CD4-positive, alpha-beta T cell treated with Interleukin-6 at 100 ng/mL for 8 hours (primary cell): Measurements from ENCODE around the gene NYAP2.

Source experiments
- DNase-seq: peaks from one replicate; pipeline ENCODE4 v3.0.0-alpha.2; 2020; ENCODE audit warnings: mixed read lengths, low spot score

The NYAP2 gene

DNA sequence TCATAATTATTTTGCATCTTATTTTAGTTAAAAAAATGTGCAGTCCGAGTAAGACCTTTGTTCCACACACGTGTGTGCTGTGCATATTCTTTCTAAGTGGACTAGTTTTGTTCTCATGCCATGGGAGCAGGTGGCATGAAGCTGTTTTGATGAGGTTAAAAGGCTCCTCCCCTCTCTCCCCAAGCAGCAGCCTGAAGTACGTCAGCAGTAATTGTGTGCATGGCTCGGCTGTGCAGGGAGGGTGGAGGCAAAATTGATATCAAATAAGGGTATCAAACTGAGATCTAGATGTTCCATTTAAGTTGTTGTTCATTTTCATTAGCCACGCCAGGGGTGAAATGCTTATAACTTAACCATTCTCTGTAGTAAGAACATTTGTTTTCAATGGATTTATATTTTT, at the start of gene NYAP2:
TSS of gene NYAP2 (plus strand) at position 207 of the 400 bp plus-strand sequence. CDS start 9,171 bp downstream, outside the sequence.
- no peak for DNase-seq

DNA sequence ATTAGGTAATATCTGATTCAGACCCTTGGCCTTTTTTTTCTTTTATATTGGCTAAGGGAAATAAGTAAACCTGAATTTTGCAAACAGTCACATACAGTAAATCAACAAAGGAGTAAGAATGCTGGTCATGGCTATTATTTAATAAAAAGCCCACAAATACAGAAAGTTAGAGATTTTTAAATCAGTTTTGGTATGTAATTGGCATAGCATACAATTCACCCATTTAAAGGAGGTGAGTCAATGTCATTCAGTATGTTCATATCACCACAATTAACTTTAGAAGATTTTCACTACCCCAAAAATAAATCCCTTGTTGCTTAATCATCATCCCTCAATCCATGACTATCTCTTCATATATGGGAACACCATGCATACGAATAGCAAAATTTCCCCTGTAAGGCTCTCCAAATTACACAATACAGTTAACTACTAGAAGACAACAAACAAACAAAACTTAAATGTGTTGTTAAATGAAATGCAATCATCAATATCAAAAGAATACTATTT, 45.9 kb upstream of the NYAP2 start:
- DNase-seq: no peak

DNA sequence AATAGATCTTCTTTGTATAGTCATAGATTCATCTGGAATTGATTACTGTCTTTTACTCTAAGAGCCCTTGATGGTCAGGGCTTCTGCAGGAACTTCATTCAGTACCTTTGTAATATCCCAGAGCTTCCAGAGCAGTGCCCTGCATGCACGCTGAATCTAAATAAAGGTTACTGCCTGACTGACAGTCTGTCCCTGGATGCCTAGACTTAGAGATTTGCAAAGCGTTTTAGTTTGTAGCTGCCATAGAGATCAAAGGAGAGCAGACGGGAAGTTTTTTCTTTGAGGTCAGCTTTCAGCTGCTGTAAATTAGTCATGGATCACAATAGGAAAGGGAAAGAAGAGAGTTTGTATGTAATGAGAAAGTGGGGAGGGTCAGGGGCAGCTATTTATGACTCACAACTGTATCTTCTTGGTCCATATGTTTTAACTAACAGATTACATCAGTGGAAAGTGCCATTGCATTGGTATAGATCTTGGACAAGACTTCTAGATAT, 45.2 kb upstream of the NYAP2 start:
- no peak for DNase-seq

DNA sequence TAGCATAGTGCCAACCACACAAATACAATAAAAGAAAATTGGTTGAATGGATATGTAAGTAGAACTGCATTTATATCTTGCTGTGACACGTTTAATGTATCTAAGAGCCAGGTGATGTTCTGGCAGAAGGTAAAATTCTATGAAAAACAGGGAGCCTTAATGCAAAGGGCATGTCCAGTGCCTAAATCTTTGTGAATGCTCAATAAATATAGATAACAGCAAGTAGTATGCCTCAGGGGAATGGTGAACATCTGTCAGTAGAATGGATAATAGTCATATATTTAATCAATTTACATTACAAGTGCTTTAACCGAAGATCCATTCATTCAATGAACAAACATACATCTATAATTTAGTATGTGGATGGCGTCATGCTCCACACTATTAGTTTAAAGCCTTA, 43.7 kb upstream of the NYAP2 start:
- no peak for DNase-seq

DNA sequence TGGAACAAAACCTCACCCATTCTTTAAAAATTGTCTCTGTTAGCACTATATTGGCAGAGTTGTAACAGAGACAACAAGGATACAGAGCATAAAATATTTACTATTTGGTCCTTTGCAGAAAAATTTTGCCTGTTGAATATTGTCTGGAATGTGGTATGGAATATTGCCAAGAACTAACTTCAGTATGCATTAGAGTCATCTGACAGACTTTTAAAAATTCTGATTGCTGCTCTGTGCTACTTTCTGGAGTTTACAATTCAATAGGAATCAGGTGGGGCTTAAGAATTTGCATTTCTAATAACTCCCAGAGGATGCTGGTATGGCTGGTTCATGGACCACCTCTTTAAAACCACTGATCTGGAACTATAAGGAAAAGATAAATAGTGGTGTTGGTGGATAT, 32.8 kb upstream of the NYAP2 start:
- no peak for DNase-seq

DNA sequence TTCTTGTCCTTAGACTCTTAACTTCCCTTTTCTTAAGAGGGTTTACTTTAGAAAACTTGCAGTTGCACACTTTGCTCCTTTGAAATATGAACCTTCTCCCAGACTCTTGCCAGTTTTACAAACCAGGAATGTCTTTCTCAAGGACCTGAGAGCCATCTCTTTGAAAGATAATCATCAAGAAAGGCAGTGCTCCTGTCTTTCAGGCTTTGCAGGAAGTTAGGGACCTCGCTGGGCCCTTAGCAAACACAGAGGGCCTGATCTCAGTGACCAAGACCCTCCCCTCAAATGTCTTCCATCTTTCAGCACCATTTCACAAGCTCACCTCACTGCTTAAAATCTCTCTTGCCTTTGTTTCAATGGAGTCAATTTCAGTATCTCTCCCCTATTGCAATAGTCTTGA, 32.0 kb upstream of the NYAP2 start:
- DNase-seq: no peak

DNA sequence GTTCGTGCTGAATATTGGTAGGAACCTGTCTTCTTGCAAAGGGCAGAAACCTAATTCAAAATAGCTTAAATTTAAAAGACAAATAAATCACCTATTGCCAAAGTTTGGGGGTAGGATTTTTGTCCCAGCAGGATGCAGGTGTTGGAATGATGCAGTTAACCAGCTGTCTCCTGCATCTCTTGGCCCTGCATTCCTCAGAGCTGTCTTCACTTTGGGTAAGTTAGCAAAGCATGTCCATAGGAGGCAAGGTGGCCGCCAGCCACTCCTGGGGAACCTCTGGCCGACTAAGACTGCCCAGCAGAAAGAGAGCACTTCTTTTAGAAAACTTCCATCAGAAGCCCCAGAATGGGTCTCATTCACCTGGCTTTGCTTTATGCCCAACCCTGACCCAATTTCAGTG, 20.5 kb upstream of the NYAP2 start:
- DNase-seq: no peak

DNA sequence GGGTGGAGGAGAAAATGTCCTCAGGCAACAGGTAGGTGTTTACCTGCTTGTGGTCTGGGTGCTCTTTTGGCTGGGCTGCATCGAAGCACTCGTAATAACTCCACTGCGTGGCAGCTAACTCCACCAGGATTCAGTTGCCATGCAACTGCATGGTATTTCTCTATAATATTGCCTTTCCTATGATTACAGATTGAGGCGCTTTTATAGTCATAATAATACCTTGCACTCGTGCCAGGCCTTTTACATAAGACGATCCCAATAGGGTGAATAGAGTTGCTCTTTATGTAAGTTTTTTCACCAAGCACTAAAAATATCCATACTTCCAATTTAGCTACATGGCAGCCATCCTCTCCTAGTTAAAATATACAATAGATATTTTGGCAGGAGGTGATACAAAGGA, 19.7 kb upstream of the NYAP2 start:
- no peak for DNase-seq

DNA sequence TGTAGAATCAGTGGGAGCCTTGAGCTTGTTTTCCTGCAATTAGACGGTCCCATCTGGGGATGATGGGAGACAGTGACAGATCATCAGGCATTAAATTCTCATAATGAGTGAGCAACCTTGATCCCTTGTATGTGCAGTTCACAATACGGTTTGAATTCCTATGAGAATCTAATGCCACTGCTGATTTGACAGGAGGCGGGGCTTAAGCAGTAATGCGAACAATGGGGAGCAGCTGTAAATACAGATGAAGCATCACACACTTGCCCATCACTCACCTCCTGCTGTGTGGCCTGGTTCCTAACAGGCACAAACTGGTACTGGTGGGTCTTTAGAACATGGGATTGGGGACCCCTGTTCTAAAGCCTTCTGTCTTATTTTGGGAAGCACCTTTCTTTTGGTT, 17.9 kb upstream of the NYAP2 start:
- no peak for DNase-seq

DNA sequence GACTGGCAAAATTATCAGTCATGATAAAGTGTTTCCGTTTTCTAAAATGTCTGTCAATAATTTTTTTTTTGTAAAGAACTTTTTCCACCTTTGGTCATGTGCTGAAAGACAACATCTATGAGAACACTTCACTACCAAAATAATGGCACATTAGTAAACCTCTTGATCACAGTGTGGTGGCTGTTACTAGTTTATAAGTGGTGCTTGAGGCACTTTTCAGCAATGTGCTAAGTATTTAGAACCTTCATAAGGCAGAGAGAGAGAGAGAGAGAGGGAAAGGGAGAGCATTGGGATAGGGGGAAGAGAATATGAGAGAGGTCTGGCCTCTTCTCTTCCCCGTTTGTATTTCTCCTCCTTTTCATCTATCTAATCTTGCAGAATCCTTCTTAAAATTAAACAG, 1.1 kb upstream of the NYAP2 start:
- no peak for DNase-seq

DNA sequence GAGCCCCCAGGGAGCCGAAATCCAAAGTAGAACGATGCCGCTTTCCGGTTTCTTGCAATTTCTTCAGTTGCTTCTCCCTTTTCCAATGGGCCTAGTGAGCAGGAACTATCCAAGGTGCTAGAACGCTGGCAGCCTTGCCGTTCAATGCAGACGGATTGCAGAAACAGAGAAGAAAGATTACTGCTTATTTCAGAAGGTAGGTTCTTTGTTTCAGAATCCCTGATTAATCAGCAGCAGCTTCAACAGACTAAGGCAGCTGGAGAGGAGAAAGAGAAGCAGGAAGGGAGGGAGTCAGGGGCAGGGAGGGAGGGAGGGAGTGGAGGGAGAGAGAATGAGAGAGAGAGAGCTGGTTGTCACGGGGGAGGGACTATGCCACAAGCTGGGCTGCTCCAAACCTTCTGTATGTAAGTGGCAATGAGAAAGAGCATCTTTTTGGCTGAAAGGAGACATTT, 576 bp downstream of the NYAP2 start:
- no peak for DNase-seq

DNA sequence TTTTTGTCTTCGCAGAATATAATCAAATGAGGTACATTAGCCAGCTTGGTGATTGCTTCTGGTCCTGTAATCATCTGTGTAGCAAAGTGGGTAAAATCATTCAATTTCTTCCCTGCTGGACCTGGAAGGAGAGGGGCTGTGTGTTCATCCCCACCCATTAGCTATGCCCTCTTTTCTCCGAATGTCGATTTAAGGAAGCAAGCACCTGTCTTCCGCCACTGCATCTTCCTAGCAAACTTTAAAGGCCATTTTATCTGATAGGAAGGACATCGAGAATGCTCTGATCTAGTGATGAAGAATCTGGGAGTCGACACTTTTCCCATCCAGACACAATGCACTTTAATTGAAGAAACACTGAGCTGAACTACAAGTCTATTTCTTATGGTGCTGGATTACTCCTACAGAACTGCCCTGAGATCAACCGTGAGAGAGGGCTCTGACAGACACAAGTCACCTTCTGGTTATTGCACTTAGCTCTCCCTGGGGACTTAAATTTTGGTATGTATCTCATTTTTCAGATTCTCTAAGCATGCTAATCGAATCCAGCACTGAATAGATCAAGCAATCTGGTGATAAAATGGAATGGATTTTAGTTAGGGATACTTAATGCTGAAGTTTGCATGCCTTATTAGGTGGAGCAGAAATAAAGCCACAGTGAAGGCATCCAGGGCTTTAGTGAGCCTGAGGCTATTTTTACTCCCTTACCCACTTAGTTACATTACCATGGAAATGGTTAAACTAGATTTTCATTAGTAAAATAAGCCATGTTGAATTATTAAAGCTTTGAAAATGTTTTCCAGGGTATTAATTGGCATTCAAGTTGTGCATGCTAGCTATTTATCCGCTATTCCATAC, 1.3 kb downstream of the NYAP2 start:
- no peak for DNase-seq

DNA sequence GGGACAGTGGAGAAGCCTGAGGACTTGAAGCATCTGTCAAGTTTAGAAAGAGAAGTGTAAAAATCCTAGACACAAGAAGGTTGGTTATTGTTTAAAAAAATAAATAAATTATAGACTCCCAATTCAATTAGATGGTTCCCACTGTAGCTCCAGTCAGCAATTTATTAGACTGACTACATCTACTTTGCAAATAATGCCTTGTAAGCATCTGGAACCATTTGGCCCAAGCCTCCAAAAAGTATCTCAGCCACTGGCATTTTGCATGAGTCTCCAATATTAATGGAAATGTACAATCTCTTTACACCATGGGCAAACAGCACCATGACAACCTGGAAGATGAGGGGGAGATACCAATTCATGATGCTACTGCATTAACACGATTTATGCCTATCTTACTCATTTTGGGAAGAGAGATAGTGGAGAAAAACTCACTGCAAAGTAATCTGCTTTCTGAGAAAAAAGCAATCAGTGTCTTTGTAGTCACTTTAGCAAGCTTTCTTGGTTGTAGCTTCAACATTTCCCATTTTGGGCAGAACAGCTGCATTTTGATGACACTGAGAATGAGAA, 2.8 kb downstream of the NYAP2 start:
- no peak for DNase-seq

DNA sequence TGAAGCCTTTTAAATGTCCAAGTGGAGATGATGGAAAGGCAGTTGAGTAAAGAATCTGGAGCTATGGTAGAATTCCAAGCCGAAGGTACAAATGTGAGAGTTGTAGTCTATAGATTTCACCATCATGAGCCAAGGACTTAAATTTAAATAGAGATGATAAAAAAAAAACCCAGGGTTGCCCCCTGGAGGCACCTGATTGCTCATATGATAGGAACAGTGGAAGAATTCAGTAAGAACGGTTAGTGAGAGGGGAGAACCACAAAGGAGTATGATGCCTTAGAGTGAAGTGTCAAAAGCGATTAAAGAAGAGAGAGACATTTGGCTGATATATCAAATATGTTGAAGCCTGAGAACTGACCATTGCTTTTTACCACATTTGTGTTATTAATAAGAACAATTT, 11.9 kb downstream of the NYAP2 start:
- no peak for DNase-seq

DNA sequence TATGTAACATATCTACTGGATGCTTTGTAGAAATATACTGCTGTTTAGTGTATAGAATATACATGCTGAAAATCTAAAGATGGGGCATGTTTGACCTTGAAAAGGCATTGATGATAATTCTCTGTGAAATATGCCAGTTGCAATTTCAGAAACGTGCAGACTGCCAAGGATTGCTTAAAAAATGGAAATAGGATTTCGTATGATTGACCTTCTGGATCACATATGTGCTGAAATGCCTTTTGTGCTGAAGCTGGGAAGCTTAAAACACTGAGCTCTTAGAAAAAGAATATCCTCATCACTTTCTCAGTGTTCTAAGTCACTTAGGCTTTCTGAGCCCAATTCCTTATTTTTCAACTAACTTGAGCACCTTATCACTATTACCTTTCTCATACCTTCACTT, 14.3 kb downstream of the NYAP2 start:
- DNase-seq: no peak

DNA sequence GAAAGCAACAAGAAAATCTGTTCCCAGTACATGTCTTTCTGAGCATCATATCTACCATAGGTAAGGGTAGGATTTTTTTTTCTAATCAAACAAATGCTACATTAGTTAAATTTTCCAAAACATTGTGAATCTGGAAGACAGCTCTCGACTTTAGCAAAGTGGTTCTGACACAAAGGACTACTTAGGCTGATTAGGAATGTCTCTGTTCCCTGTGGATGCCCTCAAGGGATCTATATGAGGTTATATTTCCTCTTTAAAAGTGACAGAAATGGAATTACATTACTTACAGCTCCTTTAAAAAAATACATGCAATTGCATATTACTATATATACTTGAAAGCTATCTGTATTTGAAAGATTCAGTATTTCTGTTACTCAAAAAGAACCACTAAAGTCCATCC, 15.4 kb downstream of the NYAP2 start:
- no peak for DNase-seq

DNA sequence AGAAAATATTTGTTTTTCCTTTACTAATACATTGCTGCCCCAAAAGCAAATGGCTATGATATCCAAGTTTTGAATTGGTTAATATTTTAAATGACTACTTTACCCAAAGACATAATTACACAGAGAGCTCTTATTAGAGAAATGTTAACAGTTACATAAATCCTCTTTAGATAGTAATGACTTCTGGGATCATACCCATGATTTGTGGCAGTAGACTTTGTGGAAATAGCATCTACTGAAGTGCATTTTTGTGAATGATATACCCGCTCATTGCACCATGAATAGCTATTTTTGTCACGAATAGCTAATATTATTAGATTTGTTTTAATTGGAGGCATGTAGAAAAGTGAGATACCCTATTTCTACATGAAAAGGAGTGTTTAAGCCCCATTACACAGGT, 15.8 kb downstream of the NYAP2 start:
- no peak for DNase-seq

DNA sequence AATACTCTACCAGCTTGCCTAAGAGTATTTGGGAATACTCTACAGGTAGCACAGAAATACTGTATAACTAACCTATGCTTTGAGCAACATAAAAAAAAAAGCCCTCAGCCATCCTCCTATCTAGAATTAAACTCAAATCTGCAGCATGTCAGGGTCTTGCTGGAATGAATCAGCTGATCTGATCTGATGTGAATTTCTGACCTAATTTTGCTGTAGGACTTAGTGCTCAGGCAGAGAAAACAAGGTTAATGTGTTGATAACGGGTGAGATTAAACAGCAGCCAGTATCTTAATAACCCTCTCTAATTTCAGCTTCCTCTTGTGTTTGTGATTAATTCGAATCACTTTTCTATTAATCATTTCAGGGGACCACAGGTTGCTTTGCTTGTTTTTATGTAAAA, 16.3 kb downstream of the NYAP2 start:
- no peak for DNase-seq

DNA sequence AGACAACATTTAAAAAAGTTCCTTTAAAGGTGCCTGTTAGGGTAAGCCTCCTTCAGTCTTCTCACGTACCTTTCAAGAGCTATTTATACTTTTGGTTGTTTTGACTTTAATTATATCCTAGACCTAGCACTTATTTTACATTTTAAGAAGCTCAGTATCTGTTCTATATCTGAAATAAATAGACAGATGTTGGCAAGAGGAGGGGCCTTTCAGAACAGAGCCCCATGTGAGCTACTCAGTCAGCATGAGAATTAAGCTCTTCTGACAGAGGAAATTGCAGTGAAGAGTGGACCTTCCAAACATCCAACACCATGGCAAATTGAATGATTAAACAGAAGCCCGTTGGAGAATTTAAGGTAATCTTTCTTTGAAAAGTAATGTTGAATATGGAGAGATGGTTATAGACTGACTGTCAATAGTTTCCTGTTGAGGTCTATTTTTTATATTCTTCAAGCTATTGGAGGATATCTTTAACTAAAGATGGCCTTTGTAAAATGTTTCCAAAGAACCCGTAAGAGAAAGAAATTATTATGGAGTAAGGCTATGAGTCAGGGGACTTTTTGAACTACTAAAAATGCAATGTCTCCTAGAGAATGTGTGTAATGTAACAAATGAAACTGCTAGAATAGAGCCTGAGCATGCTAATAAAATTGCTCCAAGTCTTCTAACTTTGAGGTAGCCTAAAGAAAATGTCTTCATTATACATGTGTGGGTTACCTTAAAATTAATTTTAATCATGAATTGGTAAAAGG, 17.3 kb downstream of the NYAP2 start:
- DNase-seq: no peak

DNA sequence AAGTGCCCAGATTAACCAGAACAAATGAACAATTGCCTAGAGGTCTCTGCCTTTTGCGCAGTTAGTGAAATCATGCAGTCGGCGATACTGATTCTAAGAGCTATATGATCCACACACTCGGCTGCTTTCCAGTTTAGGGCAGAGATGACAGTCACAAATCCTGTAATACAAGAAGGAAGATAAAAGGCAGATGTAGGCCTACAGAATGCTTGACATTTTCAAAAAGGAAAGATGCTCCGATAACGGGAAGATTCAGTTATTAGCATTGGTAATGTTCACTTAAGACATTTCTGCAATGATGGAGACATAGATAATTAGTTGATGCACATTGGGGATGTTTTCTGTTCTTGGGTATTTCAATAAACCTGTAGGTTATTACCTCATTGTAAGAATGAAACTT, 19.5 kb downstream of the NYAP2 start:
- DNase-seq: no peak

DNA sequence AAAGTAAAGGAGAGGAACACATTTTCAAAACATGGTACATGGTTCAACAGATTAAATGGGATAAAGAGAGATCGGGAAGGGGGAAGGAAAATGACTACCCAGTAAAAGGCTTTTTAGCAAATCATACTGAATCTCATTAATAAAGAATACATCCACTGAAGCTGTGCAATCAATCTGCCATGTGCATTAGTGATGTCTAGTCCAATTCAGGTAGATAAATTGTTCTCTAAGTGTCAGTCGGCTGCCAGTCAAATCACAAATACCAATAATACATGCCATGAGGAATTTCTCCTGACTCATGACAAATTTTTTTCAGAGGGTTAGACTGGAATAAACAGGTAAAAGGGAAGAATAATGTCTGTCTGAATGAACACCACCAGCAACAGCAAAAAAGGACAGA, 22.6 kb downstream of the NYAP2 start:
- DNase-seq: no peak

DNA sequence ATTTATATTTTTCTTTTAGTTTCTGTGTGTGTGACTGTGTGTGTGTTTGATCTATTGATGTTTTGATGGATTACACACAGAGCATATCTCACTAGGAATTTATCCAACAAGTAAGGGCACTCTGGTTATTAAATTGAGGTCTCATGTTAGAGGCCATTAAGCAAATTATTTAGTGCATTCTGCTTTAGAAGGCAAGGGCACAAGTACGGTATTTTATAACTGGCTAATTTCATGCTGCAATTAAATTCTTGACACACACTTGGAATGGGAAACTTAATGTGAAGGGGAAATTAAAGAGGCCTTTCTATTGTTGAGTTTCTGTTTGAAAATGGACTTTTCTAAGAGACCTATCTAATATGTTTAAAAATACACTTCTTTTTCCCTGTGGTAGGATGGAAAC, 25.8 kb downstream of the NYAP2 start:
- DNase-seq: no peak

DNA sequence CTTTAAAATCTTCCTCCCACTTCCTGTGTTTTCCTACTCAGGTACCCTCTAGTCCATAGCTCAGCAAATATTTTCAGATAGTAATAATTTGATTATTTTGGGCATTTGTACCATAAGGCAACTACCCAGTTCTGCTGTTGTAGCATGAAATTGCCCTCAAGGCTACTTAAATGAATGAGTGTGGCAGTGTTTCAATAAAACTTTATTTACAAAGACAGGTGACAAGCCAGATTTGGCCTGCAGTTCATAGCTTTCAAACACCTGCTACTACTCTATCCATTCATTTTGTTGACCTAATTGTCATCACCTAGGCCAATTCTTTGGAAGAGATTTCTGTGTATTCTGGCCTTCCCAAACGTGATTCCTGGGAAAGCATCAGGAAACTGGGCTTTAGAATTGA, 28.9 kb downstream of the NYAP2 start:
- DNase-seq: no peak
